ENCODE data around the gene SEL1L3. TPM values are rescaled to one million over a fixed set of nuclear protein-coding genes. Genes with fewer than 3 reads are reported as not detected.
A peak's percentile ranks its signal among the peaks of the same experiment; 100 is the strongest.

The SEL1L3 gene
- total RNA-seq, 6 experiments from 2014 or later, result 5.0 to 33.6 (median 13.3) TPM

DNA sequence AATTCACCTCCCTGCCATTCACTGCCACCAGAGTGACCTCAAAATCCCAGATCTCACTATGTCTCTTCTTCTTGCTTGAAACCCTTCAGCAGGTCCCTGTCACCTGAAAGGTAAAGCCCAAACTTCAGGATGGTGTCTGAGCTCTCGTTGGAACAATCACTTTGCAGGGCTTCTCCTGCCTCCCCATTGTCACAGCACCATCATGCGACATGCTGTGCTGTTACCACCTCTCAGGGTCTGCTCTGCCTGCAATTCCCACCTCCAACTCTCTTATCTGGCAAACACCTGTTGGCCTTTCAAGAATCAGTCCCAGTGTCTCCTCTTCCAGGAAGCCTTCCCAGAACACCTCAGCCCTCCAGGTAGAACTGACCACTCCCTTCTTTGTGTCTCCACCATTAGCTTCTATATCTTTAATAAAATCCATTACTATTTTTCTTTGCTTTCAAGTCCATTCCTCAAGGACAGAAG is 46.2 kb downstream of the SEL1L3 start:
- Histone ChIP-seq H3K4me1 (no peaks in the 10 kb centered on the region), H3K27me3 (no peaks in the 10 kb centered on the region), H3K36me3 (no peaks in the 10 kb centered on the region), H3K4me3 (no peak overlapping the region), H3K9me3 (no peaks in the 10 kb centered on the region), H3K27ac (no peak overlapping the region)
- DNase-seq (no peak), ATAC-seq (no peak)
- 88% methylated on average over 1 of the region's 2 CpGs for WGBS (ENCODE audit: insufficient coverage, low coverage, low lambda C conversion rate, missing lambda C conversion rate)
- TF ChIP-seq, protein P1, sequence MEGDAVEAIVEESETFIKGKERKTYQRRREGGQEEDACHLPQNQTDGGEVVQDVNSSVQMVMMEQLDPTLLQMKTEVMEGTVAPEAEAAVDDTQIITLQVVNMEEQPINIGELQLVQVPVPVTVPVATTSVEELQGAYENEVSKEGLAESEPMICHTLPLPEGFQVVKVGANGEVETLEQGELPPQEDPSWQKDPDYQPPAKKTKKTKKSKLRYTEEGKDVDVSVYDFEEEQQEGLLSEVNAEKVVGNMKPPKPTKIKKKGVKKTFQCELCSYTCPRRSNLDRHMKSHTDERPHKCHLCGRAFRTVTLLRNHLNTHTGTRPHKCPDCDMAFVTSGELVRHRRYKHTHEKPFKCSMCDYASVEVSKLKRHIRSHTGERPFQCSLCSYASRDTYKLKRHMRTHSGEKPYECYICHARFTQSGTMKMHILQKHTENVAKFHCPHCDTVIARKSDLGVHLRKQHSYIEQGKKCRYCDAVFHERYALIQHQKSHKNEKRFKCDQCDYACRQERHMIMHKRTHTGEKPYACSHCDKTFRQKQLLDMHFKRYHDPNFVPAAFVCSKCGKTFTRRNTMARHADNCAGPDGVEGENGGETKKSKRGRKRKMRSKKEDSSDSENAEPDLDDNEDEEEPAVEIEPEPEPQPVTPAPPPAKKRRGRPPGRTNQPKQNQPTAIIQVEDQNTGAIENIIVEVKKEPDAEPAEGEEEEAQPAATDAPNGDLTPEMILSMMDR (IDR thresholded peaks at IDR 0.05), result no peak
- no peak for TF ChIP-seq POLR2A (IDR thresholded peaks at IDR 0.05)
- intact Hi-C loops (cut with DNase I), result no loop called here

DNA sequence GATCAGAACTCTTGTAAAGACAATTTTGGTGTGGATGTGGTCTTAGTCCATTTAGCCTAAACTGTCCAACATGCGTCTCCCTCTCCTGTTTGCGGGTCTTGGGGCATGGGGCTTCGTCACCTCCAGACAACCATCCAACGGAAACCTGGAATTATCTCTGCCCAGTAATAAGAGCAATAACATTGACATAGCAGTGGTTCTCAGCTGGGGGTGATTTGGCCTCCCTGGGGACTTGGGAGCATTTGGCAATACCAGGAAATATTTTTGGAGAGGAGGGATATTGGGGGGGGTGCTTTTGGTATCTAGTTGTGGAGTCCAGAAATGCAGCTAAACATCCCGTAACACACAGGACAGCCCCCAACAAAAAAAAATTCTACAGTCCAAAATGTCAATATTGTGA is 47.2 kb downstream of the SEL1L3 start:
- no peaks in the 10 kb centered on the region for H3K36me3 ChIP-seq
- no peaks in the 10 kb centered on the region for H3K4me1 ChIP-seq
- no peak for DNase-seq
- H3K9me3 ChIP-seq, result no peaks in the 10 kb centered on the region
- no peaks in the 10 kb centered on the region for H3K27me3 ChIP-seq
- no peak for TF ChIP-seq POLR2A (IDR thresholded peaks at IDR 0.05)
- TF ChIP-seq, protein P1 (IDR thresholded peaks at IDR 0.05), result no peak
- no peak overlapping the region for H3K4me3 ChIP-seq
- 97% methylated on average over 5 of the region's 5 CpGs for WGBS (ENCODE audit: insufficient coverage, low coverage, low lambda C conversion rate, missing lambda C conversion rate)
- no peak for ATAC-seq
- intact Hi-C loops (cut with DNase I), result no loop called here
- no peak overlapping the region for H3K27ac ChIP-seq

DNA sequence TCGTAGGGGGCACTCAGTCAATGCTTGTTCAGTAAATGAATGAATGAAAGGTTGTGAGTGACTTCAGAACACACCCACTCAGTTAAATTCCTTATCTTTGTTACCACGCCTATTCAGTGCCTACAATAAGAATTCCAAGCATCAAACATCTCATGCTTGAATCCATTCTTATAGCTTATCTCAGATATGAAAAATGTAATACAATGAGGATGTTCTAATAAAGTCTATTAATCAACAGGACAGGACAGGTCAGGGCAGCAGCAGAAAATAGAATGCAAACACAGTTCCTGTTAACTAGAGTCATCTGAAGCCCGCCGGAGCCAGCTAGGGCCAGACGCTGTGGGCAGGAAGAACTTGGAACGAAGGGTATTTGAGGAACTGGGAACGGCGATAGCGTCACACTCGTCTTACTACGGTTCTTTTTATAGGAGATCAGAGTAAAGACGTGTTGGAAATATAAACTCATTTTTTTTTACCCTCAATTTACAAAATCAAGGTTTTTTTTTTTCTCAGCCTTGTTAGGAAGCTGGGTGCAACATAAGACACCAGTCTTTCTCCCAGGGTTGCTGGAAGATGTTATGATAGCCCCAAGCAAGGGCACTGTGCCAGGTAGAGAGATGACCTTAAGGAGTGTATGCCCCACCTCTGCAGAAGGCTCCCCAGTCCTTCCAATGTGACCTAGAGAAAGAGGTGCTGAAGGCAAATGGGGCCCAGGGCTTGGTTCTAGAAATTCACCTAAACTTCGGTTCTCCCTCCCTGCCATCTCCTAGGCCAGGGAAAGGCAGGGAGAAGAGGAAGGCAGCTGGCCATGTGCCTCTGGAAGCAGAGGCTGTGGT is 48.3 kb downstream of the SEL1L3 start:
- no peaks in the 10 kb centered on the region for H3K36me3 ChIP-seq
- peak; percentile 61 to 78 (median 70) for ATAC-seq
- no peaks in the 10 kb centered on the region for H3K4me1 ChIP-seq
- no peaks in the 10 kb centered on the region for H3K9me3 ChIP-seq
- H3K4me3 ChIP-seq, result no peak overlapping the region
- TF ChIP-seq, protein P1 (IDR thresholded peaks at IDR 0.05), result no peak
- no peak for TF ChIP-seq POLR2A (IDR thresholded peaks at IDR 0.05)
- intact Hi-C loops (cut with DNase I), result no loop called here
- no peaks in the 10 kb centered on the region for H3K27me3 ChIP-seq
- 49% methylated on average over 12 of the region's 13 CpGs for WGBS (ENCODE audit: insufficient coverage, low coverage, low lambda C conversion rate, missing lambda C conversion rate)
- no peak overlapping the region for H3K27ac ChIP-seq
- DNase-seq, result peak in 2 of 3 donors; percentile 51 to 56

DNA sequence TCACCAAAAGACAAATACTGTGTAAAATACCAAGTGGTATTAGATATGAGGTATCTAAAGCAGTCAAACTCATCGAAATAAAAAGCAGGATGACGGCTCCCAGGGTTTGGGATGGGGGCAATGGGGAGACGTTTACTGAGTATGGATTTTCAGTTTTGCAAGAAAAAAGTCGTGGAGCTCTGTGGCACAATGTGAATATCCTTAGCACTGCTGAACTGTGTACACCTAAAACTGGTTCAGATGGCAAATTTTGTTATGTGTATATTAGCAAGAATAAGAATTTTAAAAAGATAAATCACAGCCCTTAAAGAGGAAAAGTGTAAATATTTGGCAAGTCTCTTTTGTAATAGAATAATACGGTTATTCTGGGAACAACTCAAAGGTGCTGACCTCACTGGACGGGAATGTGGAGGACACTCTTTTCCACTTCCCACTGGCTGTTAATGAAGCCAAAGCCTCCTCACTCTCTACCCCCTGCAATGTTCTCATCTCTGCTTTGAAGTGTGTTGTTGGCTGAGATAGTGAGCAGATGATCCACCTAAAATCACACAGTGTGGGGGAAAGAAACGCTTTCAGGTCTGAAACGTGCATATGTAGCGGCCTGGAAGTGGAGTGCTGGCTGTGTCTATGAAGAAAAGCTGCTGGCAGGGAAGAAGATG is 49.2 kb downstream of the SEL1L3 start:
- DNase-seq (no peak), ATAC-seq (peak in 2 of 4 donors; percentile 47 to 77)
- Histone ChIP-seq H3K4me3 (no peak overlapping the region), H3K27ac (no peak overlapping the region), H3K4me1 (no peaks in the 10 kb centered on the region), H3K9me3 (no peaks in the 10 kb centered on the region), H3K36me3 (no peaks in the 10 kb centered on the region), H3K27me3 (no peaks in the 10 kb centered on the region)
- TF ChIP-seq, protein P1 (IDR thresholded peaks at IDR 0.05), result no peak
- TF ChIP-seq POLR2A (IDR thresholded peaks at IDR 0.05), result no peak
- WGBS (ENCODE audit: insufficient coverage, low coverage, low lambda C conversion rate, missing lambda C conversion rate), result 66% methylated on average over 9 of the region's 9 CpGs
- intact Hi-C loops (cut with DNase I), result no loop called here
